ENCODE results near the gene TRPM3. TPM values are rescaled to one million over a fixed set of nuclear protein-coding genes. Genes with fewer than 3 reads are reported as not detected.
"Not testable (repeated sequence)": the region's sequence is repeated elsewhere in the genome, so short reads cannot be mapped to it uniquely, and the experiment has no call there.

Gene TRPM3
- total RNA-seq, 1 donor from 2014 or later: 0.15 TPM

DNA sequence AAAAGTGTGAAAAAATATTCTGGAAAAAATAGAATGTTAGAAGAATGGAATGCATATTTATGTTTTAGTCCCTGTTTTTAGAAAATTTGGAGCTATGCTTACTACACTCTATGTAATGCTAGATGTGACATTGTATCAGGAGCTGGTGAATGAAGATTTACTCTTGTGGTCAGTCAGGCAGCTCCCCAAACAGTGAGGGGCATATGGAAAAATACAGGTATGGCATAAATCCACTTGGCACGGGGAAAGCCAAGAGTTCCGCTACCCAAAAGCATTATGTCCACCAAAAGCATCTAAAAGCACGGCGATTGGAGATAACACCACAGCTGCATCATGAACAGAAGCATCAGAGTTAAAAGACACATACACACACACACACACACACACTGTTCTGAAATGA lies 486.7 kb downstream of the TRPM3 start:
- ATAC-seq (no peak), DNase-seq (no peak)
- no peaks in the 10 kb centered on the region for H3K4me1 ChIP-seq
- TF ChIP-seq, protein P1, sequence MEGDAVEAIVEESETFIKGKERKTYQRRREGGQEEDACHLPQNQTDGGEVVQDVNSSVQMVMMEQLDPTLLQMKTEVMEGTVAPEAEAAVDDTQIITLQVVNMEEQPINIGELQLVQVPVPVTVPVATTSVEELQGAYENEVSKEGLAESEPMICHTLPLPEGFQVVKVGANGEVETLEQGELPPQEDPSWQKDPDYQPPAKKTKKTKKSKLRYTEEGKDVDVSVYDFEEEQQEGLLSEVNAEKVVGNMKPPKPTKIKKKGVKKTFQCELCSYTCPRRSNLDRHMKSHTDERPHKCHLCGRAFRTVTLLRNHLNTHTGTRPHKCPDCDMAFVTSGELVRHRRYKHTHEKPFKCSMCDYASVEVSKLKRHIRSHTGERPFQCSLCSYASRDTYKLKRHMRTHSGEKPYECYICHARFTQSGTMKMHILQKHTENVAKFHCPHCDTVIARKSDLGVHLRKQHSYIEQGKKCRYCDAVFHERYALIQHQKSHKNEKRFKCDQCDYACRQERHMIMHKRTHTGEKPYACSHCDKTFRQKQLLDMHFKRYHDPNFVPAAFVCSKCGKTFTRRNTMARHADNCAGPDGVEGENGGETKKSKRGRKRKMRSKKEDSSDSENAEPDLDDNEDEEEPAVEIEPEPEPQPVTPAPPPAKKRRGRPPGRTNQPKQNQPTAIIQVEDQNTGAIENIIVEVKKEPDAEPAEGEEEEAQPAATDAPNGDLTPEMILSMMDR (IDR thresholded peaks at IDR 0.05): no peak
- no peak overlapping the region for H3K27ac ChIP-seq
- H3K27me3 ChIP-seq (ENCODE audit: low read depth): no peaks in the 10 kb centered on the region
- intact Hi-C loops (cut with DNase I): no loop called here
- H3K36me3 ChIP-seq: no peaks in the 10 kb centered on the region
- H3K9me3 ChIP-seq: no peaks in the 10 kb centered on the region
- H3K4me3 ChIP-seq: no peak overlapping the region

DNA sequence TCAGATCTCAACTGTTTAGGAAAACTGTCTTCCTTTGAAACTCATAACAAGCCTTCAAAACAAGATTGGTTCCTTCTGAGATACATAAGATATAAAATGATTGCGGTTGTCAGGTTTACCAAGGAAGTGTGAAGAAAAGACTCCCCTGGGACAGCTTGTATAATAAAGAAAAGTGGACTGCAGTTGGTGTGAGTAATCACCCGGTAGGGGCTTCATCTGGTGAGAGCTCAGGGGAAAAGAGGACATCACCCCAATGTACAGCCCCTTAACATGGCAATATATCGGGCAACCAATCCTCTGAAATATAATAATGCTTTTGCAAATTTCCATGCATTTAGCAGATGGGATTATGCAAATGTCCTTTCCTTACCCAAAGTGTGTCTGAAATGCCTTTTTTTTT lies 490.4 kb downstream of the TRPM3 start:
- no peak overlapping the region for H3K4me3 ChIP-seq
- intact Hi-C loops (cut with DNase I): no loop called here
- no peaks in the 10 kb centered on the region for H3K4me1 ChIP-seq
- no peak overlapping the region for H3K27ac ChIP-seq
- TF ChIP-seq, protein P1 (IDR thresholded peaks at IDR 0.05): no peak
- no peak for DNase-seq
- no peaks in the 10 kb centered on the region for H3K27me3 ChIP-seq (ENCODE audit: low read depth)
- no peaks in the 10 kb centered on the region for H3K9me3 ChIP-seq
- no peak for ATAC-seq
- H3K36me3 ChIP-seq: no peaks in the 10 kb centered on the region

DNA sequence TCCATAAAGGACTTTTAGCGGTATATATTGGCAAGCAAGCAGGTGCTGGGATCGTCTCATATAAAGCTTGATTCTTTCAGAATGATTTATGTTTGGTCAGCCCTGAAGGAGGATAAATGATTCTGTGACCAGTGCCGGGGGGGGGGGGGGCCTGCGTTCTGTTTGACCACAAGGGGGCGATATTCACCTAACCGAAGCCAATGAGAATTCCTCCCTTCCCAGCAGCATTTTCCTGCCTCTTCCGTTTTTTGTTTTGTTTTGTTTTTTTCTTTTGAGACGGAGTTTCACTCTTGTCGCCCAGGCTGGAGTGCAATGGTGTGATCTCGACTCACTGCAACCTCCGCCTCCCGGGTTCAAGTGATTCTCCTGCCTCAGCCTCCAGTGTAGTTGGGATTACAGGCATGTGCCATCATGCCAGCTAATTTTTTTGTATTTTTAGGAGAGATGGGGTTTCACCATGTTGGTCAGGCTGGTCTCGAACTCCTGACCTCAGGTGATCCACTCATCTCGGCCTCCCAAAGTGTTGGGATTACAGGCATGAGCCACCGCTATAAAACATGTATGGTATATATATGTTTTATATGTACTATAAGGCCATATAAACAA lies 492.2 kb downstream of the TRPM3 start:
- intact Hi-C loops (cut with DNase I); H3K36me3 ChIP-seq; H3K4me1 ChIP-seq; ATAC-seq; H3K9me3 ChIP-seq; H3K27ac ChIP-seq; H3K4me3 ChIP-seq; H3K27me3 ChIP-seq (ENCODE audit: low read depth); DNase-seq: not testable (repeated sequence)
- TF ChIP-seq, protein P1 (IDR thresholded peaks at IDR 0.05): peak; percentile 18

DNA sequence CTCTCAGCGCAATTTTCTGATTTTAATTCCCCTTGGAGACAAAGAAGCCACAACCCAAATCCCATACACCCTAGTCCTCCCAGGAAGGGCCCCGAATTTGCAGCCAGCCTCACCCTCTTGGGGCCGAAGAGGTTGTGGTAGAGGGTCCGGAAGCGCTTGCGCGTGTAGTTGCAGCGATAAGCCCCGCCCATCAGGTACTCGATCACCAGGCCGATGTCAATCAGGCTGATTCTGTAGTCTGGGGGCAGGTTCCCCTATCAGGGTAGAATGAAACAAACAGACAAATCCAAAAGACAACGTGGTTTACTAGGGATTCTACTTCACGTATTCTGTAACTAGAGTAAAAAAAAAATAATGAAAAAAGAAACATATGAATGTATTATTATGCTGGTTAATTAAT lies 496.3 kb downstream of the TRPM3 start:
- intact Hi-C loops (cut with DNase I): no loop called here
- TF ChIP-seq, protein P1 (IDR thresholded peaks at IDR 0.05): no peak
- no peaks in the 10 kb centered on the region for H3K36me3 ChIP-seq
- no peaks in the 10 kb centered on the region for H3K9me3 ChIP-seq
- H3K4me3 ChIP-seq: no peak overlapping the region
- no peaks in the 10 kb centered on the region for H3K4me1 ChIP-seq
- H3K27me3 ChIP-seq (ENCODE audit: low read depth): no peaks in the 10 kb centered on the region
- no peak for DNase-seq
- no peak overlapping the region for H3K27ac ChIP-seq
- ATAC-seq: no peak

DNA sequence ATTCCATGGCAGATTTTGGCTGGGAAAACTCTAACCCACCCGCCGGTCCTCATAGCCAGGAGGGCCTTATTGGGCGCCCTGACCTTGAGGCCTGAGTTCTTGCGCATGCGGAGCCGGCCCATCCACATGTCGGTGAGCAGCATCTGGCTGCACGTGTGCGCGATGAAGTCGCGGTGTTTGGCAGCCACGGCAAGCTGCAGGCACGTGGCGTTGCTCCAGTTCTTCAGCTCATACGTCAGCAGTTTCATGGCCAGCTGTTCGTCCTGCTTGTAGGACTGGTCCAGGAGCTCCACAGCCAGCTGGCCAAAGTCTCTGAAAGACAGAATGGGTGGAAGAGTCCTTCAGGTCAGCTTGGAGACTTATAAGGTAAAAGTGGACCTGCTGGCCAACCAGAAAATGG lies 502.6 kb downstream of the TRPM3 start:
- H3K4me3 ChIP-seq: no peak overlapping the region
- H3K27me3 ChIP-seq (ENCODE audit: low read depth): no peaks in the 10 kb centered on the region
- H3K4me1 ChIP-seq: peaks cover 14% of the 10 kb centered on the region
- H3K27ac ChIP-seq: no peak overlapping the region
- ATAC-seq (peak in 1 of 2 donors; percentile 21), DNase-seq (no peak)
- TF ChIP-seq, protein P1 (IDR thresholded peaks at IDR 0.05): no peak
- H3K36me3 ChIP-seq: no peaks in the 10 kb centered on the region
- intact Hi-C loops (cut with DNase I): no loop called here
- no peaks in the 10 kb centered on the region for H3K9me3 ChIP-seq
